IPS-15b (cell line): ENCODE data around the gene ACSM2A.
"Not testable (repeated sequence)": the region's sequence is repeated elsewhere in the genome, so short reads cannot be mapped to it uniquely, and the experiment has no call there.

Source experiments
- H3K27me3 ChIP-seq: one replicate; pipeline ENCODE4 v1.6.1; 2013; ENCODE audit warnings: low read length; ENCODE audit not compliant: control insufficient read depth, insufficient read depth
- H3K36me3 ChIP-seq: one replicate; pipeline ENCODE4 v1.6.1; 2013; ENCODE audit warnings: low read length; ENCODE audit not compliant: control insufficient read depth, insufficient read depth
- H3K4me1 ChIP-seq: one replicate; pipeline ENCODE4 v1.6.1; 2013; ENCODE audit warnings: mild to moderate bottlenecking, low read length; ENCODE audit not compliant: control insufficient read depth, insufficient read depth
- H3K4me3 ChIP-seq: one replicate; pipeline ENCODE4 v1.5.1; 2013; ENCODE audit warnings: low read depth, low read length
- H3K9ac ChIP-seq: one replicate; pipeline ENCODE4 v1.6.1; 2013; ENCODE audit warnings: low read depth, mild to moderate bottlenecking, low read length
- H3K9me3 ChIP-seq: one replicate; pipeline ENCODE4 v1.6.1; 2013; ENCODE audit warnings: mild to moderate bottlenecking, low read length; ENCODE audit not compliant: control insufficient read depth, insufficient read depth

Gene ACSM2A

GRCh38 chr16:20519231-20519630 is 67.9 kb downstream of the ACSM2A start:
- no peak overlapping the region for H3K9ac ChIP-seq
- H3K4me1 ChIP-seq: no peaks in the 10 kb centered on the region
- H3K36me3 ChIP-seq: no peaks in the 10 kb centered on the region
- peaks cover 3% of the 10 kb centered on the region for H3K9me3 ChIP-seq
- no peaks in the 10 kb centered on the region for H3K27me3 ChIP-seq
- H3K4me3 ChIP-seq: no peak overlapping the region

- Histone ChIP-seq H3K9ac (no peak overlapping the region), H3K9me3 (peaks cover 3% of the 10 kb centered on the region), H3K4me1 (no peaks in the 10 kb centered on the region), H3K4me3 (no peak overlapping the region), H3K36me3 (no peaks in the 10 kb centered on the region), H3K27me3 (no peaks in the 10 kb centered on the region)
These were observed 68.8 kb downstream of the ACSM2A start for GRCh38 chr16:20520103-20520502.

GRCh38 chr16:20531795-20532194 is 80.5 kb downstream of the ACSM2A start:
- not testable (repeated sequence) for H3K9ac ChIP-seq, H3K4me3 ChIP-seq, H3K36me3 ChIP-seq, H3K27me3 ChIP-seq, H3K4me1 ChIP-seq, H3K9me3 ChIP-seq

- H3K9me3 ChIP-seq, H3K4me3 ChIP-seq, H3K27me3 ChIP-seq, H3K4me1 ChIP-seq, H3K9ac ChIP-seq, H3K36me3 ChIP-seq: not testable (repeated sequence)
These were observed 81.0 kb downstream of the ACSM2A start for GRCh38 chr16:20532284-20532792.

GRCh38 chr16:20536669-20537068 is 85.3 kb downstream of the ACSM2A start:
- H3K27me3 ChIP-seq, H3K4me1 ChIP-seq, H3K4me3 ChIP-seq, H3K9me3 ChIP-seq, H3K9ac ChIP-seq, H3K36me3 ChIP-seq: not testable (repeated sequence)
